Measurements from ENCODE around the gene SLC16A10.
"Not testable (repeated sequence)": the region's sequence is repeated elsewhere in the genome, so short reads cannot be mapped to it uniquely, and the experiment has no call there.

The SLC16A10 gene

GRCh38 chr6:111087871-111088667 lies 766 bp downstream of the SLC16A10 start:
- peak; percentile 79 for DNase-seq

GRCh38 chr6:111088668-111089003 lies 1.3 kb downstream of the SLC16A10 start:
- DNase-seq, result no peak

GRCh38 chr6:111090766-111091165 lies 3.5 kb downstream of the SLC16A10 start:
- DNase-seq, result no peak

- DNase-seq, result no peak
Observed at GRCh38 chr6:111091987-111092386, 4.7 kb downstream of the SLC16A10 start.

- not testable (repeated sequence) for DNase-seq
Observed at GRCh38 chr6:111095488-111095887, 8.2 kb downstream of the SLC16A10 start.

GRCh38 chr6:111096246-111096645 lies 8.9 kb downstream of the SLC16A10 start:
- DNase-seq, result peak; percentile 42 to 51

GRCh38 chr6:111098597-111098996 lies 11.3 kb downstream of the SLC16A10 start:
- DNase-seq, result no peak

GRCh38 chr6:111101987-111102386 lies 14.7 kb downstream of the SLC16A10 start:
- no peak for DNase-seq

- peak; percentile 55 to 59 for DNase-seq
Observed at GRCh38 chr6:111105578-111105977, 18.3 kb downstream of the SLC16A10 start.

GRCh38 chr6:111107589-111107988 lies 20.3 kb downstream of the SLC16A10 start:
- no peak for DNase-seq

- no peak for DNase-seq
Observed at GRCh38 chr6:111110036-111110435, 22.7 kb downstream of the SLC16A10 start.

GRCh38 chr6:111113336-111114086 lies 26.2 kb downstream of the SLC16A10 start:
- DNase-seq, result peak; percentile 40 to 61

- DNase-seq, result no peak
Observed at GRCh38 chr6:111114087-111114443, 26.8 kb downstream of the SLC16A10 start.

GRCh38 chr6:111114482-111114881 lies 27.2 kb downstream of the SLC16A10 start:
- DNase-seq, result no peak

GRCh38 chr6:111118826-111119225 lies 31.5 kb downstream of the SLC16A10 start:
- DNase-seq, result no peak

GRCh38 chr6:111119571-111120329 lies 32.4 kb downstream of the SLC16A10 start:
- no peak for DNase-seq

- no peak for DNase-seq
Observed at GRCh38 chr6:111121789-111122350, 34.6 kb downstream of the SLC16A10 start.

GRCh38 chr6:111122458-111123286 lies 35.4 kb downstream of the SLC16A10 start:
- peak in 1 of 2 experiments; percentile 20 for DNase-seq

GRCh38 chr6:111124406-111124805 lies 37.1 kb downstream of the SLC16A10 start:
- DNase-seq, result no peak

GRCh38 chr6:111129013-111129412 lies 41.7 kb downstream of the SLC16A10 start:
- no peak for DNase-seq

- not testable (repeated sequence) for DNase-seq
Observed at GRCh38 chr6:111131018-111131417, 43.7 kb downstream of the SLC16A10 start.

- DNase-seq, result not testable (repeated sequence)
Observed at GRCh38 chr6:111132669-111133068, 45.4 kb downstream of the SLC16A10 start.

Data from activated T-cell treated with anti-CD3 and anti-CD28 coated beads, Interleukin-2, amount 50 U/mL, for 48 hours (primary cell).